CD4-positive, alpha-beta T cell treated with Interleukin-17A for 4 hours (primary cell): Measurements from ENCODE around the gene GREM1.

Source experiments
- DNase-seq: peaks from one replicate; pipeline ENCODE4 v3.0.0-alpha.2; 2020; ENCODE audit warnings: mixed read lengths

GREM1 gene

DNA sequence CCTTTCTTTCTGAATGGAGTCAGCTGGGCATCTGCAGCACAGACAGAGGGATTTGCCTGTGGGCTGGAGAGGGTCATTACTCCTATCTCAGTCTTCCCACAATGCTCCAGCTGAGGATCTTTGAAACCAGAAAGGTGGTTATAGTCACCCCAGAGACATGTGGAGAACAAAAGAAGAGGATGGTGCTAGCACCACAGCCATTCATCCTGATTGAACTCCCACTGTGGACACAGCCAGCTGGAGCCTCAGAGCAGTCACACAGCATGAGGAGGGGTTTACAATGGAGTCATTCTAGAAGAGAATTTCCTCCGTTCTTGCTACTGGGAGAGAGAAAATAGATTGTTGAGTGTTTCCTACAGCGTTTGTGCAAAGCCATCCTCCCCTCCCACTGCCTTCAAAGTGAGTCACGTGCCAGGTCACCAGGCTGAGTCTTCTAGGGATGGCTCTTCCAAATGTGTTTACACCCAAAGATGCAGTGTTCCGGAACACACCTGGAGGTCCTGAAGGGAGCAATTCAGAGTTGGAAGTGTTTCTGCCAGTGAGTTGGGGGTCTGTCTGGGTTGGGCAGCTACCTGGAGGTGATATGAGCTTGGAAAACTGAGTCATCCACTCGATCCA, 18.9 kb upstream of the GREM1 start:
- DNase-seq, result no peak

DNA sequence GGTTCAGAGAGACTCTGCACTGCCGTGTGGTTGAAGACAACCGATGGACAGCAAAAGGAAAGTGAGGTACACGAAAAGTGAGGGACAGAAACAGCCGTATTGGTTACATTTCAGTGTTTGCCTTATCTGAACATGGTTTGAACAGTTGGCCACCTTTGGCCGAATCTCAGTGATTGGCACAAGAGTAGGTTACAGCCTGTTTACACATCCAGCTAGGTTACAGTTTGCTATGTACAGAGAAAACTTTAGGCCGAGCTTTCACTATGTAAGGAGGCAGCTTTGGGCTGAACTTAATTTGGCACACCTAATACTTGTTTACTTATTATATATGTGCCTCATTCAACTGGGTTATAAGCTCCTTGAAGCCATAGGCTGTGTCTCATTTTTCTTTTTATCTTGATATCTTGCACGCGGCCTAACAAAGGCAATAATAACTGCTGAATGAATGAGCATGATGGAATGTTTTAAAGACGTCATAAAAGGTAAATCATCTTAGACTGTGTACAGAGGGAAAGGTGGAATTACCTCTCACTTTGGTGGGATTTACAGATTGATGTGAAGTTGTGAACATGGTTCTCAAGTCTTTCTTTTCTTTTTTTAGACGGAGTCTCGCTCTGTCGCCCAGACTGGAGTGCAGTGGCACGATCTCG, 17.2 kb upstream of the GREM1 start:
- DNase-seq, result no peak

- DNase-seq, result no peak
Measured at GRCh38 chr15:32701863-32702262, 15.9 kb upstream of the GREM1 start.

GRCh38 chr15:32704395-32704981, 13.3 kb upstream of the GREM1 start:
- DNase-seq, result no peak

- DNase-seq, result no peak
Measured at GRCh38 chr15:32705446-32705845, 12.4 kb upstream of the GREM1 start.

DNA sequence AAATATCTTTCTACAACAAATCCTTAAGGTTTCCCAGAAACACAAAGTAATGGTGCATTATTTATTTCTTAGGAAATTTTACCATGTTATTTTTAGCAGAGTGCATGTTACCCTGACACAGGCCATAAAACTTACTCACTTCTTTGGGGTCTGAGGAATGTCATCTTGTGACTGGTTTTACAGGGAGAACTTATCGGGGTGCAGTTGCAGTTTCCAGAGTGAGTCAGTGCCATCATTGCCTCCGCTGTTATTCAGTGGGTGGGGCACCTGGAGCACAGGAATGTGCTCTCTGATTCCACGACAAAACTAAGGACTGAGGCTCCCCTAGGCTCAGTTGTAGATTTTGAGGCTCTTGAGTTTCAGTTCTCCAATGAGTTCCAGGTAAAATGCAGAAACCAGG, 11.1 kb upstream of the GREM1 start:
- no peak for DNase-seq

DNA sequence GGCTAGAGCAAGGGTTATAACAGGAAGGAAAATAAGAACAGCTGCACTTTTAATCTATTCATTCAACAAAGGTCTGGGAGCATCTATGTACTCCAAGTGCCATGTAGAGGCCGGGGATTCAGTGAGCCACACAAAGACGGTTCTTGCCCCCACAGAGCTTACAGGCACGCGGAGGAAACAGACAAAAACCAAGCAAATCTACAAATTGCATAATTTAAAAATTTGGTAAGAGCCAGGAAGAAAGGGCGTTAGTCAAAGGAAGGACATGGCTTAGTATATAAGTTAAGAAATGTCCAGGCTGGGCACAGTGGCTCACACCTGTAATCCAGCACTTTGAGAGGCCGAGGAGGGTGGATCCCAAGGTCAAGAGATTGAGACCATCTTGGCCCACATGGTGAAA, 10.4 kb upstream of the GREM1 start:
- DNase-seq, result no peak

GRCh38 chr15:32709295-32710033, 8.3 kb upstream of the GREM1 start:
- no peak for DNase-seq

DNA sequence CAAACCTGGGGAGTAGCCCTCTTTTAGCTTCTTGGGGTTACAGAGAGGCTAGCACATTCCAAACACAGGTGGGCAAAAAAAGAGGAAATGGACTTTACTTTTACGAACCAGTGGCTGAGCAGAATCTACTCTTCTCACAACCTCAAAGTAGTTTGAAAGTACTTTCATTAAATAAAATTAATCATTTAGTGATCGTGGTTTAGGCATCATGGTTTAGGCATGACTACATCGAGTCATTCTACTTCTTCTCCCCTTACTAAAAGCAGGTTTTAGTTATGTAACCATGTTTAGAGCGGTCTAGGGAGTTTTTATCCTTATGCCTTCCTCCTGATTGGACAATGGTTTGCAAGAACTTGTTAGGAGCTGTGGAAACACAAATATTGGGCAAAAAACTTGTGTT, 2.5 kb upstream of the GREM1 start:
- no peak for DNase-seq

- no peak for DNase-seq
Measured at GRCh38 chr15:32716216-32716914, 1.4 kb upstream of the GREM1 start.

GRCh38 chr15:32716915-32717425, 834 bp upstream of the GREM1 start:
- DNase-seq, result no peak

DNA sequence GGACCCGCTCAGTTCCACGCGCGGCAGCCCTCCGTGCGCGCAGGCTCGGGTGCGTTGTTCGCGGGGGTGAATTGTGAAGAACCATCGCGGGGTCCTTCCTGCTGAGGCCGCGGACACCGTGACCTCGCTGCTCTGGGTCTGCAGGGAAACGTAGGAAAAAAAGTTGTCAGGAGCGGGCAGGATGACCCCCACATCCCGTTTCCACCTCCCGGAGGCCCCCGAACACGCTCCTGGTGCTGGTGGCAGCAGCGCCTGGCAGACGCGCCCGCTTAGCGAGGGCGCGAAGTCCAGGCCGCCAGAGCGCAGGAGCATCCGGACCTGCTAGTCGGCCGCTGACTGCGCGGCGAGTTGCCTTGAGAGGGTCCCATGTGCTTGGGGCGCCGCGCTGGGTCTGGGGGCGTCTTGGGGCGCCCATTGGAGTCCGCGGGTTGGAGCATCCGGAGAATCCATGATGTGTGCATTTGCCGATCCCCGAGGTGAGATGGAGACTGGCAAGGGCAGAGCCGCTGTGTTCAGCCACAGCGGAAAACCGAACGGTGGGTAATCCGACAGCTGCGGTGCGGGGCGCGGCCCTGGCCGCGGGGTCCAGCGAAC, 520 bp downstream of the GREM1 start:
- no peak for DNase-seq

GRCh38 chr15:32718821-32719716, 1.3 kb downstream of the GREM1 start:
- DNase-seq, result no peak

- DNase-seq, result no peak
Measured at GRCh38 chr15:32721596-32721995, 3.8 kb downstream of the GREM1 start.

- no peak for DNase-seq
Measured at GRCh38 chr15:32722136-32722535, 4.3 kb downstream of the GREM1 start.

GRCh38 chr15:32723171-32723948, 5.6 kb downstream of the GREM1 start:
- DNase-seq, result no peak

DNA sequence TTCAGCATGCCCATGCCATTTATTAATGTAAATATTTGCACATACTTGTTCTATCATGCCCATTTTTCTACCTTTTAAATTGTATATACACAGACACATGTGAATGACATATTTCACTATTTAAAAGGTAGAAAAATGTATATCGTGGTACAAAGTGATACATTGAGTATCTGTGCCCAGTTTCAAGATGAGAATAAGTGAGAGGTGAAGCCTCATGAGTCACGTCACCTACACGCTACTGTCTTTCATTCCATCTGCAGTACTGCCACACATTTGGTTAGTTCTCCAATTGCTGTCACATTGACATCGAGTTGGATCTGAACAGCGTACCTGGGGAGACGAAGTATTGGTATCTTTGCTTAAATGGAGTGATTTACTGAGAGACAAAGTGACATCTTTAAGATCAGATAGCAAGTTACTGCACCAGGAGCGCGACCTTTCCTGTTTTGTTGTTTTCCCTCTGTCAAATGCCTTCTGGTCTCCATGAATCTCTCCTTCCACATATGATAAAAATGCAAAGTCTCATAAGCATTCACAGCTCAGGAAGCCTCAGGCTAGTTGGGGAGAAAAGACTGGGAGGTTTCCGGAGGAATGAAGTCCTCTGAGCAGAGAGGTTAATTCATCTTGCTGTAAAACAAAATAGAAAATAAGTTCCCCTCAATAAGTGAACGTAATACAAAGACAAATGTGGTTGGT, 12.0 kb downstream of the GREM1 start:
- no peak for DNase-seq

GRCh38 chr15:32730677-32731654, 13.2 kb downstream of the GREM1 start:
- DNase-seq, result peak; percentile 54
